A549 (cell line): ENCODE measurements around the gene MPP3.

Experiments
- EP300 ChIP-seq, 2 experiments: fragments of >200 bp; sonication (Bioruptor Twin); formaldehyde crosslinking; IDR thresholded peaks; 2 replicates in 1 of 2; 3 replicates in 1 of 2; pipeline ENCODE4 v1.6.1; 2016 to 2017
- HDAC2 ChIP-seq: fragments of 200-600 bp; sonication (generic); IDR thresholded peaks from 2 replicates; pipeline ENCODE4 v1.6.1; 2016
- JUN ChIP-seq, 2 experiments: fragments of >200 bp; sonication (Bioruptor Twin); formaldehyde crosslinking; IDR thresholded peaks; 2 replicates in 1 of 2; 3 replicates in 1 of 2; pipeline ENCODE4 v1.6.1; 2016 to 2017
- POLR2A ChIP-seq: IDR thresholded peaks from 2 replicates; pipeline ENCODE4 v1.6.1; 2012; ENCODE audit warnings: mild to moderate bottlenecking, low read length
- RFX5 ChIP-seq: fragments of 450-650 bp; IDR thresholded peaks from 2 replicates; pipeline ENCODE4 v1.7.1; 2014; ENCODE audit warnings: antibody characterized with exemption, mild to moderate bottlenecking, moderate library complexity
- RNF2 ChIP-seq: fragments of 200-600 bp; sonication (generic); IDR thresholded peaks from 2 replicates; pipeline ENCODE4 v1.6.1; 2016; ENCODE audit warnings: low read depth, mild to moderate bottlenecking, antibody characterized with exemption, moderate library complexity, borderline replicate concordance
- TF ChIP-seq, protein P1 (sequence below): fragments of >200 bp; sonication (Bioruptor Twin); formaldehyde crosslinking; IDR thresholded peaks from 3 replicates; pipeline ENCODE4 v1.5.1; 2016
- TF ChIP-seq, protein P2 (sequence below): fragments of 200-600 bp; sonication (generic); IDR thresholded peaks from 2 replicates; pipeline ENCODE4 v1.6.1; 2016; ENCODE audit warnings: antibody characterized with exemption, mild to moderate bottlenecking, moderate library complexity

DNA sequence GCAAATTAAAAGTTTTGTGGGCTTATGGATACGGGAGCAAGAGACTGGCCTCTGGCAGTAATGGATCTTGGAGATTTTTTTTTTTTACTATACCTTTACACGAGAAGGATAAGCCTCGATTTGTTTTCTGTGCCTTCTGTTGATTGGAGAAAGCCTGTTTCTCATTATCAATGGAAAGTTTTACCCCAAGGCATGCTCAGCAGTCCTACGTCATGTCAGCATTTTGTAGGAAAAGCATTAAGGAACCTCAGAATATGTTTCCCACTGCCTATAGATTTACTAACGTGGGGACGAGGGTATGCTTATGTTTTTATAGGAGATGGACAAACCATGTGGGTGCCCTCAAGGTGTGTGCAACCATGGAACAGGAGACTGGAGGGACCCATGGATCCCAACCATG, 40.9 kb upstream of the MPP3 start:
- TF ChIP-seq POLR2A: no peak
- TF ChIP-seq EP300 (IDR thresholded peaks at IDR 0.05): no peak
- TF ChIP-seq JUN (IDR thresholded peaks at IDR 0.05): no peak
- TF ChIP-seq, protein P1, sequence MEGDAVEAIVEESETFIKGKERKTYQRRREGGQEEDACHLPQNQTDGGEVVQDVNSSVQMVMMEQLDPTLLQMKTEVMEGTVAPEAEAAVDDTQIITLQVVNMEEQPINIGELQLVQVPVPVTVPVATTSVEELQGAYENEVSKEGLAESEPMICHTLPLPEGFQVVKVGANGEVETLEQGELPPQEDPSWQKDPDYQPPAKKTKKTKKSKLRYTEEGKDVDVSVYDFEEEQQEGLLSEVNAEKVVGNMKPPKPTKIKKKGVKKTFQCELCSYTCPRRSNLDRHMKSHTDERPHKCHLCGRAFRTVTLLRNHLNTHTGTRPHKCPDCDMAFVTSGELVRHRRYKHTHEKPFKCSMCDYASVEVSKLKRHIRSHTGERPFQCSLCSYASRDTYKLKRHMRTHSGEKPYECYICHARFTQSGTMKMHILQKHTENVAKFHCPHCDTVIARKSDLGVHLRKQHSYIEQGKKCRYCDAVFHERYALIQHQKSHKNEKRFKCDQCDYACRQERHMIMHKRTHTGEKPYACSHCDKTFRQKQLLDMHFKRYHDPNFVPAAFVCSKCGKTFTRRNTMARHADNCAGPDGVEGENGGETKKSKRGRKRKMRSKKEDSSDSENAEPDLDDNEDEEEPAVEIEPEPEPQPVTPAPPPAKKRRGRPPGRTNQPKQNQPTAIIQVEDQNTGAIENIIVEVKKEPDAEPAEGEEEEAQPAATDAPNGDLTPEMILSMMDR: no peak
- TF ChIP-seq RFX5: no peak
- TF ChIP-seq HDAC2: no peak
- TF ChIP-seq, protein P2, sequence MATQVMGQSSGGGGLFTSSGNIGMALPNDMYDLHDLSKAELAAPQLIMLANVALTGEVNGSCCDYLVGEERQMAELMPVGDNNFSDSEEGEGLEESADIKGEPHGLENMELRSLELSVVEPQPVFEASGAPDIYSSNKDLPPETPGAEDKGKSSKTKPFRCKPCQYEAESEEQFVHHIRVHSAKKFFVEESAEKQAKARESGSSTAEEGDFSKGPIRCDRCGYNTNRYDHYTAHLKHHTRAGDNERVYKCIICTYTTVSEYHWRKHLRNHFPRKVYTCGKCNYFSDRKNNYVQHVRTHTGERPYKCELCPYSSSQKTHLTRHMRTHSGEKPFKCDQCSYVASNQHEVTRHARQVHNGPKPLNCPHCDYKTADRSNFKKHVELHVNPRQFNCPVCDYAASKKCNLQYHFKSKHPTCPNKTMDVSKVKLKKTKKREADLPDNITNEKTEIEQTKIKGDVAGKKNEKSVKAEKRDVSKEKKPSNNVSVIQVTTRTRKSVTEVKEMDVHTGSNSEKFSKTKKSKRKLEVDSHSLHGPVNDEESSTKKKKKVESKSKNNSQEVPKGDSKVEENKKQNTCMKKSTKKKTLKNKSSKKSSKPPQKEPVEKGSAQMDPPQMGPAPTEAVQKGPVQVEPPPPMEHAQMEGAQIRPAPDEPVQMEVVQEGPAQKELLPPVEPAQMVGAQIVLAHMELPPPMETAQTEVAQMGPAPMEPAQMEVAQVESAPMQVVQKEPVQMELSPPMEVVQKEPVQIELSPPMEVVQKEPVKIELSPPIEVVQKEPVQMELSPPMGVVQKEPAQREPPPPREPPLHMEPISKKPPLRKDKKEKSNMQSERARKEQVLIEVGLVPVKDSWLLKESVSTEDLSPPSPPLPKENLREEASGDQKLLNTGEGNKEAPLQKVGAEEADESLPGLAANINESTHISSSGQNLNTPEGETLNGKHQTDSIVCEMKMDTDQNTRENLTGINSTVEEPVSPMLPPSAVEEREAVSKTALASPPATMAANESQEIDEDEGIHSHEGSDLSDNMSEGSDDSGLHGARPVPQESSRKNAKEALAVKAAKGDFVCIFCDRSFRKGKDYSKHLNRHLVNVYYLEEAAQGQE: no peak
- no peak for TF ChIP-seq RNF2
